NCI-H2081 (cell line): ENCODE results near the gene CLEC4A.
A peak's percentile ranks its signal among the peaks of the same experiment; 100 is the strongest.
"Not testable (repeated sequence)": the region's sequence is repeated elsewhere in the genome, so short reads cannot be mapped to it uniquely, and the experiment has no call there.

Source experiments
- DNase-seq, 2 experiments: peaks; one replicate each; lab custom pipeline; 2025; lab: John Stamatoyannopoulos, UW

The CLEC4A gene

GRCh38 chr12:8123124-8123912 is at the start of gene CLEC4A:
Gene CLEC4A, plus strand, starts transcription at chr12:8123617. Its CDS starts 262 bp downstream, at chr12:8123879.
- no peak for DNase-seq

DNA sequence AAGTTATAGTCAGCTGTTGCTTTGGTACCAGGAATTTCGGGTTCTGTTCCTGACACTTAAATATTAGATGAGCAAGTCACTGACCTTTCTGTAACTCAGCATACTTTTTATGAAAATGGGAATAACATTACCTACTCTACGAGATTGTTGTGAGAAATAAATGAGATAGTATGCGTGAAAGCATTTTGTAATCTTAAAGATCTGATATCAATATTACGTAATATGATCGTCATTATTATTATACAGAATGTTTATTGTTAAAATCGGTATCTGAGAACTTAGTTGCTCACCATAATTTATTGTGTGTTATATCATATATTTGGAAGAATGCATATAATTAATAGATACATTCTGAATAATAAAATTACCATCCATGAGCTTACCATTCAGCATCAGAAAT is 47.5 kb upstream of the CLEC4A start:
- DNase-seq: no peak

DNA sequence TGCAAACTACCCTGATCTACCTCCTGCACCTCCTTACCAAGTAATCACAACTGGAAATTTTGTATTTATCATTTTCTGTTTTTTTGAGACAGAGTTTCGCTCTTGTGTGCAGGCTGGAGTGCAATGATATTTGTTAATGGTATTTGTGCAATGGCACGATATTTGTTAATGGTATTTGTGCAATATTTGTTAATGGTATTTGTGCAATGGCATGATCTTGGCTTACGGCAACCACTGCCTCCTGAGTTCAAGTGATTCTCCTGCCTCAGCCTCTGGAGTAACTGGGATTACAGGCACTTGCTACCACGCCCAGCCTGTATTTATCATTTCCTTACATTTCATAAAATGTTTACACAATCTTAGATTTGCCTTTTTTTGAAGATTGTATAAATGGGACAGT is 47.1 kb upstream of the CLEC4A start:
- DNase-seq: no peak

DNA sequence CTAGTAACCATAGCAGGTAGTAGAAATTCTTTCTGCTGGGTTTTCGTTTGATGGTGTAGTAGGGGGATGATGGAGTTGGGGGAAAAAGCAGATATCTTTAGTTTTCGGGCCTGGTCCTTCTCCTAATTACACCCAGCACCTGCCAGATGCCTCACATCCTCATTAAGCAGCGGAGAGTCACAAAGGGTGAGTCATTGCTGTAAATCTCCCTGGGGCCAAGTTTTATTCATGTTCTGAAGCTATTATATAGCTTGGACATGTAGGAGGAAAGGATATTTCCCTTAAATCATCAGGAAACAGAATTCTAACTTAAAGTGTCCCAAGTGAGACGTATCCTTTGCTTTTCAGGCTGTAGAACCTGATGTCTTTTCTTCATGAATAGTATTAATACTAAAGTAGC is 46.2 kb upstream of the CLEC4A start:
- DNase-seq: peak in 1 of 2 experiments; percentile 10

DNA sequence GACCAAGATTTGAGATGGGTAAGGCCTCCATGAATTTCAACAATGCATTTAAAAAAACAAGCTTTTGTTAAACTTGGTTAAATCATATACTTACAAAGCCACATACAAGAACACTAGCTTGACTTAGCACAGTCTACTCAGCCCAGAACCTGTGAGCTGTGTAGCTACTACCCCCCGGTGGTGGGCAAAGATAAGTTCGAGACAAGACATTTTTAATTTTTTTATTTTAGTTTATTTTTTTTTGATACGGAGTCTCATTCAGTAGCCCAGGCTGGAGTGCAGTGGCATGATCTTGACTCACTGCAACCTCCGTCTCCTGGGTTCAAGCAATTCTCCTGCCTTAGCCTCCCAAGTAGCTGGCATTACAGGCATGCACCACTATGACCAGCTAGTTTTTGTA is 45.0 kb upstream of the CLEC4A start:
- DNase-seq: peak; percentile 12 to 43

GRCh38 chr12:8078916-8079315 is 44.5 kb upstream of the CLEC4A start:
- no peak for DNase-seq

GRCh38 chr12:8080120-8080519 is 43.3 kb upstream of the CLEC4A start:
- no peak for DNase-seq

- DNase-seq: no peak
These were observed 42.0 kb upstream of the CLEC4A start for GRCh38 chr12:8081251-8081920.

DNA sequence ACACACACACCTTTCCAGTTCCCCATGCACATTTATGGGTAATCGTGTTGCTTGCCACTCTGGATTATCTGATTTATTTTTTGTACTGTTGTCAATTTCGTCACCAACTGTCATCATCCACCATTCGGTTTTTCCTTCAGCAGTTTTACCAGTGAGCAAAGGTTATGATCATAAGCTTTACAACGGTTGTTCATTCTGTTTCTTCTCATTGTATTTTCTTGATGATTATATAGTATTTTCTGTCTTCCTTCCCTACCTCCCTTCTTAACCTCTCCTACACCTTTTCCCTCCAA is 40.7 kb upstream of the CLEC4A start:
- DNase-seq: no peak

GRCh38 chr12:8084351-8084750 is 39.1 kb upstream of the CLEC4A start:
- not testable (repeated sequence) for DNase-seq

GRCh38 chr12:8087666-8088065 is 35.8 kb upstream of the CLEC4A start:
- no peak for DNase-seq

DNA sequence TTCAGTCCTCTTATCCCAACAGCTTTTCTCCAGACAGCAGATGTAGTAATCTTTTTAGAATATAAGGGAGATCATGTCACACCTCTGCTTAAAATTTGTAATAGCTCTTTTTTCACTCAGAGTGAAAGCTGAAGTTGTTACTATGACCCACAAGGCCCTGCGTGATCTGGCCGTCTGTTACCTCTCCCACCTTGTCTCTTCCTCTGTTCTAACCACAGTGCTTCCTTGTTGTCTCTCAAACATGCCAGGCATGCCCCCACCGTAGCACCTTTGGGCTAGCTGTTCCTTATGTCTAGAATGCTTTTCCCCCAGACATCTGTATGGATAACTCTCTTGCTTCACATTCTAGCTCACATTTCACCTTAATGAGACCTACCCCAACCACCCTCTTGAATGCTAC is 34.8 kb upstream of the CLEC4A start:
- DNase-seq: no peak

- DNase-seq: not testable (repeated sequence)
These were observed 34.1 kb upstream of the CLEC4A start for GRCh38 chr12:8089277-8089676.

- DNase-seq: no peak
These were observed 33.7 kb upstream of the CLEC4A start for GRCh38 chr12:8089716-8090115.

DNA sequence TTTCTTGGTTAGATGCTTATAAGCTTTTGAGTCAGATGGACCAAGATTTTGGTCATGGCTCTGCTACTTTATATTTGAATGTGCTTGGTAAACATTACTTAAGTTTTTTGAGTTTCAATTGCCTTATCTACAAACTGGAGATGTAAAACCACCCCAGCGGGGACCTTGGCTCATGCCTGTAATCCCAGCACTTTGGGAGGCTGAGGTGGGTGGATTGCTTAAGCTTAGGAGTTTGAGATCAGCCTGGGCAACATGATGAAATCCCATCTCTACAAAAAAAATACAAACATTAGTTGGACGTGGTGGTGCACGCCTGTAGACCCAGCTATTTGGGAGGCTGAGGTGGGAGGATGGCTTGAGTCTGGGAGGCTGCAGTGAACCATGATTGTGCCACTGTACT is 30.1 kb upstream of the CLEC4A start:
- DNase-seq: no peak

GRCh38 chr12:8096281-8096915 is 27.0 kb upstream of the CLEC4A start:
- no peak for DNase-seq

DNA sequence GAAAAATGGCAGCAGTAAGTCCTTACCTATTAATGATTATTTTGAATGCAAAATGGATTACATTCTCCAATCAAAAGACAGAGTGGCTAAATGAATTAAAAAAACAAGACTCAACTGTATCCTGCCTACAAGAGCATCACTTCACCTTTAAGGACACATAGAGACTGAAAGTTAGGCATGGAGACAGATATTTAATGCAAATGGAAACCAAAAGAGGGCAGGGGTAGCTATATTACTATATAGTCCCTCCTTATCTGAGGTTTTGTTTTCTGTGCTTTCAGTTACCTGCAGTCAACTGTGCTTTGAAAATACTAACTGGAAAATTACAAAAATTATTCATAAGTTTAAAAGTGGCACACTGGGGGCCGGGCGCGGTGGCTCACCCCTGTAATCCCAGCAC is 24.2 kb upstream of the CLEC4A start:
- no peak for DNase-seq

DNA sequence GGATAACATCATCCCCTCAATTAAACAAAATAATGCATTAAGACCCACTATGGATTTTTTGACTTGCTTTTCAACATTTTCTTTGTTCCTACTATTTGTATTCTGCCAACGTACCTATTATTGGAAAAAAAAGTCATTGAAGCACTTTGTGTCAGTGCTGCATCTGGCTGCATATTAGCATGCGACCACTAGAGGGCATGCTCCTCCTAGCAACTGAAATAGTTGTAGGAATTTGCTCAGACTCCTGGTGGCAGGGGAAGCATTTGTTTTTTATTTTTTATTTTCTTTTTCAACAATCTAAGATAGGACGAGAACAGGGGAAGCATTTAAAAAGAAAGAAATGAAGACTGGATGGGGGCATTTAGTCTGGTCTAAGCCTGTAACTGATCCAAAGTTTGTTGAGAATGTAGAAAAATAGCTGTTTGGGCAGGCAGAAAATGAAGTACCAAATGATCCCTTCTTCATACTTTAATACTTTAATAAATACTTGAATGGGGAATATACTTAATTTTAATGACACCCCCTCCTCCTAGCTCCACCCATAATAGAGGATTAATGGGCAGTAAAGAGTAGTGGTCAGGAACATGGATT is 14.5 kb upstream of the CLEC4A start:
- DNase-seq: peak; percentile 62 to 65

- not testable (repeated sequence) for DNase-seq
These were observed 10.3 kb upstream of the CLEC4A start for GRCh38 chr12:8113117-8113516.

DNA sequence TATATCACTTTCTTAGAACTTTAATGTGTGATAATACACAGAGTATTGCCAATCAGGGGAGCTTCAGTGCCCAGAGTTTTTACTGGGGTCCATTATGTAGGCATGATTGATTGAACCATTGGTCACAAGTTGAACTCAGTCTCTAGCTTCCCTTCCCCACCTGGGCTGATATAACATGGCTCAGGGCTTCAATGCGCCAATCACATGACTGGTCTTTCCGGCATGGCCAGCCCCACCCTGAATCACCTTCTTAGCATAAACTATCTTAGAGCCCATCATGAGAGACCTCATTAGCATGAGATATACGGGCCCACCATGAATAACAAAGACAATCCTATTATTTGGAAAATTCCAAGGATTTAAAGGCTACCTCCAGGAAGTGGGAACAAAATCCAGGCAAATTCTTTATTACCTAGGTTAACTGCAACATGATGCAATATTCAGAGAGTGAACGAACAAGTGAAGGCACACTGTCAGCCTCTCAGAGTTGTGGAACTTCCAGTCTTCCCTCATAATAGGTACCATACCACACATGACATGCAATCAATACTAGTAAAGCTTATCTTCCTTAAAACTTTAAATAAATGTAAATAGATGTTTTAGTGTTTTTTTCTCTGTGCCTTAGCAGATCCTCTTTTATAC is 3.2 kb upstream of the CLEC4A start:
- DNase-seq: no peak

DNA sequence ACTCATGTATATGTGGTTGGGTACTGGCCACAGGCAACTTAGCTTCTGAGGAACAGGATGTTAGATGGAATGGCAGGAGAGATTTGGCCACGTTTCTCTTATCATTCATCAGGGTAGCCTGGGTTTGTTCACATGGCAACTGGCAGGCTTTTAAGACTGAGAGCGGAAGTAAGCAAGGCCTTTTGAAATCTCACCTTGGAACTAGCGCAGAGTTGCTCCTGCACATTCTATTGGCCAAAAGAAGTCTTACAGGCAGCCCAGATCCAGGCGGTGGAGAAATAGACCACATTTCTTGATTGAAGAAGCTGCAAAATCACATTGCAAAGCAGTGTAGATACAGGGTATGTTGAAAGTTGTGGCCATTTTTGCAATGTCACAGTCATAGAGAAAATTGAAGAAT is 3.7 kb downstream of the CLEC4A start:
- DNase-seq: no peak

DNA sequence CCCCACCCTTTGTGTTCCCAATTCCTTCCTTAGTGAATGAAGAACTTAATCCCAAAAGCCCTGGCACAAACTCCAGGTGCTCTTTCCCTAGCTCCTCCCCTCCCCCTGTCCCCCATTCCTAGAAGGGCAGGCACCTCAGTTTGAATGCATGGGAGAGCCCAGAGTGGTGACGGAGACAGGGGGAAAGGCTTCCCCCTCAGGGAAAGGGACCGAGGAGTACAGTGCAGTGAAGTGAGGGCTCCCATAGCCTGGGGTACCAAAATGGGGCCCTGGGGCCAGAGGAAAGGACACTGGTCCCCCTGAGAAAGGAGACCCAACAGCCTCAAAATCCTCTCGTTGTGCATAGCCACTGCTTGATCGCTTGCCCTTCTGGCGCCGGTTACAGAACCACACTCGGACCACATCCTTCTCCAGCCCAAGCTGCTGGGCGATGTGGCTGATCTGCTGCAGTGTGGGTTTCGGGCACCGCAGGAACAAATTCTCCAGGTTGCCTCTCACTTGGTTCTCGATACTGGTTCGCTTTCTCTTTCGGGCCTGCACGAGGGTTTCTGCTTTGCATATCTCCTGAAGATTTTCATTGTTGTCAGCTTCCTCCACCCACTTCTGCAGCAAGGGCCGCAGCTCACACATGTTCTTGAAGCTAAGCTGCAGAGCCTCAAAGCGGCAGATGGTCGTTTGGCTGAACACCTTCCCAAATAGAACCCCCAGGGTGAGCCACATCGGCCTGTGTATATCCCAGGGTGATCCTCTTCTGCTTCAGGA is 10.4 kb downstream of the CLEC4A start:
- not testable (repeated sequence) for DNase-seq
